NCI-H226 (cell line): ENCODE measurements around the gene FTCDNL1.

Experiments used
- DNase-seq: peaks from one replicate; pipeline ENCODE4 v3.0.0-alpha.2; 2015

Gene FTCDNL1

DNA sequence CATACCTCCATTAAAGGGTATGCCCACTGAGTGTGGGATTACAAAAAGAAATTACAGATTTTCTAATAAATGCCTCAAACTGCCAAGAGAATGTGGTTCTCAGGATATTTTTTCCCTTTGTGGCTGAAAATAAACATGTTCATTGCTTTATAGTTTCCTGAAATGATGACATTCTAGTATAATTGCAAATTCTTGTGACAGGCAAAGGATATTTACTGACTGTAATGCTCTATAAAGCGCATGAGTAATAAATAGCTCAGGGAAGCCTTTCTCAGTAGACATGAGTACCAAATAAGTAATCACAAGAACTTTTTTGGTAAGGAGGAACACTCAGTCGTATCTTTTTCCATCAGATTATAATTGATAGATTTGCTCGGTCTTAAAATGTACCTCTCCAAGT lies 72.3 kb downstream of the FTCDNL1 start:
- DNase-seq: no peak

DNA sequence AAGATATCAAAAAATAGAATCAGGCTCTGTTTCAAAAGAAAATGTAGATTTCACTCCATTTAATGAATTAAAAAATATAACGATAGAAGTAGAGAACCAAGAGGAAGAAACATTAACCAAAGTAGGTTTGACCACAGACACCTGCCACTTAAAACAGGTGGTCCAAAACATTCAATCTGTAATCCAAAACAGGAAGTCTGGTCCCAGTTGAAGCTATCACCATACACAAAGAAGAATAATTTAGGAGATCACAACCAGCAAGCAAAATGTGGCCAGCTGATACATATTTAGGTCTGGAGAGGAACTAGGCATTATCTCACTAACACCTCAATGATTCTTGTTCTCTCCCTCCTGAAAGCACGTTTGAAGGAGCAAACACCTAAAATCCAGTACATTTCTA lies 73.1 kb downstream of the FTCDNL1 start:
- DNase-seq: no peak

- DNase-seq: no peak
Observed at GRCh38 chr2:199777315-199777714, 73.7 kb downstream of the FTCDNL1 start.

DNA sequence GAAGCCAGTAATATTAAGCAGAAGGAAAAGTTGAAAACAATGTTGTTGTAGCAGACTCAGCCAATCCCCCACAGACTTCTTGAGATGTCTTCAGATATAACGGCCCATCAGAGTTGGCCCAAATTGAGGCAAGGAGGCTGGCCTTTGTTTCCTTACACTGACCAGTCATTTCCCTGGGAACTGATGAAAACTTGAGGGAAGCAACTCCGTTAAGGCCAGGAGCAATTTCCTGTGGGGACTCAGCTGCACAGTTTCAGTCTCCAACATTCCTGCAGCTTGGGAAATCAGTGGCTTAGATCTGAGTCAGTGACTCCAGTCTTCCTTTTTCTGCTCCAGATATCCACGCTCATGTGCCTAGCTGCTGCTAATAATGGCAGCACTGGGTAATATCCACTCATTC lies 75.7 kb downstream of the FTCDNL1 start:
- DNase-seq: no peak

- no peak for DNase-seq
Observed at GRCh38 chr2:199772035-199772976, 78.7 kb downstream of the FTCDNL1 start.

GRCh38 chr2:199770716-199771115 lies 80.3 kb downstream of the FTCDNL1 start:
- DNase-seq: no peak

DNA sequence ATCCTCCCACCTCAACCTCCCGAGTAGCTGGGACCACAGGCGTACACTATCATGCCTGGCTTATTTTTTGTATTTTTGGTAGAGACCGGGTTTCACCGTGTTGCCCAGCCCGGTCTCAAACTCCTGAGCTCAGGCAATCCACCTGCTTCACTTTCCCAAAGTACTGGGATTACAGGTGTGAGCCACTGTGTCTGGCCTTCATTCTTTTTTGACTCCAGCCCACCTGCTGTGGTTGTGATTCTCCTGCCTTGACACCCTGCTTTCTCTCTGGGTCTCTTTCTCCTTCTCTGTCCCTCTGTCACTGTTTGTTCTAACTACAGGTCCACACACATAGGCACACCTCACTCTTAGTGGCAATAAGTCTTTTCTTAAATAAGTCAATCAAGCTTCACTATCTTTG lies 85.3 kb downstream of the FTCDNL1 start:
- DNase-seq: no peak

GRCh38 chr2:199764273-199764800 lies 86.7 kb downstream of the FTCDNL1 start:
- no peak for DNase-seq

DNA sequence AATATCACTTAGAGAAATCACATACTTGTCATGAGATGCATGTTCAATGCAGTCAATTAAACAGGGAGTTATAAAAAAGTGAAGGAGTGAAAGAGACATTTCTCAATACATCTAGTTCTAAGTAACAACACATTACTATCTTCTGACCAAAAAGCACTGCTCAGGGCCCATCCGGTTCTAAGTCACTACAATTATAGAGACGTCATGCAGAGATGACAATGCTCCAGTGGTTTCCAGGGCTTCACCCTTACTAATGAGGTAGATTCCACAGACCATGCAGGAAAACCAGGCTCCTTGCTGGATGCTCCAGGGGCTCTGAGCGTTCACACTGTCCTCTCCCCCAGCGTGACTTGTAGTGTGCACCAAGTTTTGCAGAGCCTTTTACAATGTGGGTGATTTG lies 88.0 kb downstream of the FTCDNL1 start:
- no peak for DNase-seq

DNA sequence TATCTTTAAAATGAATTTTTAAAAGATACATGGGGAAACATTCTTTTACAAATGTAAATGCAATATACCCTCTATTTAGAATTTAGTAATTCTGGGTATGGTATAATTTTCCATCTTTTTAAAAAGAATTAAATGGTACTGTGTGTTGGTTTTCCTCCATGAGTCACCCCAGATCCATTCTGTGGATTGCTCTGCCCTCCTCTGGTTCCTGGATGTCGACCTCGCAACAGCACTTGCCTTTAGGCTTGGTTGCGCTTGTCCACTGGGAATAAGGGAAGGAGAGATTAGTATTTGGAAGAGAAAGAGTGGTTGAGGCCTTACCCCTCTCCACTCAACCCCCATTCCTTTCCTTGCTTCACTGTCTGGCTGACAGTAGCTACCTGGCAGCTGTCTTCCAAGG lies 90.4 kb downstream of the FTCDNL1 start:
- DNase-seq: no peak

DNA sequence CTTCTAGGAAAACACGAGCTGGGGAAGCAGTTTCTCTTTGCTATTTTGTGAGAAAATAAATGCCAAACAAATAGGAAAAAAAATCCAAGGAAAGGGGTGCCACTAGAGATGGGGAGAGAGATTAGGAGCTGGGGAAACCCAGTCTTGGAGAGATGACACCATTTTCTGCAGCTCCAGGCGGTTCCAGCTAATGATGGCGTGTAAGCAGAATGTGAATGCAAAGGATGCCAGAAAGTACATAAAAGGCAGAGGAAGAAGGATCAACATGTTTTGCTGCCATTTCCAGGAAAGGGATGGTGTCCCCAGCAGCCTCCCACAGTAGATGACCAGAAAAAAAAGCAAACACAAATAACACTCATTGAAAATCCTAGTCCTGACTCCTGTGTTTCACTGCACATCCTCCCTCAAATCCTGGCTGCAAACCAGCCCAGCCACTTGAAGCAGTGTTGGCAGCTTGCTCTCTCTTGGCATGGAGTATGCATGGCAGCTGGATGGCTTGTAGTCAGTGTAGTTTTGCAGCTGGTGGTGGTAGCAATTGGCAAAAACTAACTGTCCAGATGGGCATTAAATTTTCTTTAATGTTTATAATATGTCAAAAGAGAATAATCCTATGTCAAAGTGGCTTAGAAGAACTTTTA lies 93.6 kb downstream of the FTCDNL1 start:
- DNase-seq: no peak

- DNase-seq: no peak
Observed at GRCh38 chr2:199756743-199757142, 94.2 kb downstream of the FTCDNL1 start.

- DNase-seq: no peak
Observed at GRCh38 chr2:199756211-199756610, 94.8 kb downstream of the FTCDNL1 start.

- no peak for DNase-seq
Observed at GRCh38 chr2:199754766-199755165, 96.2 kb downstream of the FTCDNL1 start.

GRCh38 chr2:199751492-199752120 lies 99.4 kb downstream of the FTCDNL1 start:
- DNase-seq: no peak

DNA sequence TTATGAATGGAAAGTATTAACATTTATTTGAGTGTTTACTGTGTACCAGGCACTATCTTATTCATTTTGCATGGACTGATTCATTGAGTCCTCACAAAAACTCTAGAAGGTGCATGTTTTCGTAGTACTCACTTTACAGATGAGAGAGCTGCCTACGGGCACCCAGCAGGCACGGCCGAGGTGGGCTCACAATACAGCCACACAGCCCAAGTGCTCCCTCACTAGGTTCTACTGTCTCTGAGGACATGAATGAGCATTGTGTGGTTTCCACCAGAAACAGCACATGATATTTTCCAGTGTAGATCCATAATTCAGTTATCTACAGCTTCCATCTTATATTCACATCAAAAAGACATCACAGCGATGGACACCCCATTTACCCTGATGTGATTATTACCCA lies 101.4 kb downstream of the FTCDNL1 start:
- DNase-seq: no peak

- DNase-seq: no peak
Observed at GRCh38 chr2:199744724-199745123, 106.3 kb downstream of the FTCDNL1 start.

- no peak for DNase-seq
Observed at GRCh38 chr2:199744260-199744659, 106.7 kb downstream of the FTCDNL1 start.

- no peak for DNase-seq
Observed at GRCh38 chr2:199743415-199744120, 107.4 kb downstream of the FTCDNL1 start.

- no peak for DNase-seq
Observed at GRCh38 chr2:199742884-199743283, 108.1 kb downstream of the FTCDNL1 start.

GRCh38 chr2:199740111-199740428 lies 110.9 kb downstream of the FTCDNL1 start:
- no peak for DNase-seq

- no peak for DNase-seq
Observed at GRCh38 chr2:199739413-199740110, 111.4 kb downstream of the FTCDNL1 start.
